Neuronal stem cell (in vitro differentiated cells): ENCODE data around the gene TFAM.
A peak's percentile ranks its signal among the peaks of the same experiment; 100 is the strongest.

Experiments used
- DNase-seq: peaks from one replicate; pipeline ENCODE4 v3.0.0-alpha.2; 2013; ENCODE audit warnings: low spot score
- H2AFZ ChIP-seq: one replicate; pipeline ENCODE4 v1.6.1; 2013; ENCODE audit warnings: mild to moderate bottlenecking, low read length, inconsistent platforms
- H2AK5ac ChIP-seq: 2 replicates; pipeline ENCODE4 v1.6.1; 2013; ENCODE audit warnings: low read depth, mild to moderate bottlenecking, inconsistent platforms, low read length, moderate library complexity, mixed read lengths
- H2BK120ac ChIP-seq: 2 replicates; pipeline ENCODE4 v1.6.1; 2013; ENCODE audit warnings: low read depth, mild to moderate bottlenecking, inconsistent platforms, low read length, moderate library complexity, mixed read lengths
- H2BK12ac ChIP-seq: one replicate; pipeline ENCODE4 v1.6.1; 2013; ENCODE audit warnings: low read length, inconsistent platforms
- H2BK15ac ChIP-seq: 2 replicates; pipeline ENCODE4 v1.6.1; 2013; ENCODE audit warnings: mild to moderate bottlenecking, low read length, inconsistent platforms, mixed read lengths
- H2BK5ac ChIP-seq: one replicate; pipeline ENCODE4 v1.6.1; 2013; ENCODE audit warnings: inconsistent platforms, mild to moderate bottlenecking, low read length, moderate library complexity
- H3K14ac ChIP-seq: one replicate; pipeline ENCODE4 v1.6.1; 2013; ENCODE audit warnings: low read length, inconsistent platforms
- H3K18ac ChIP-seq: 2 replicates; pipeline ENCODE4 v1.6.1; 2013; ENCODE audit warnings: low read length, inconsistent platforms
- H3K23ac ChIP-seq: 2 replicates; pipeline ENCODE4 v1.6.1; 2013; ENCODE audit warnings: low read depth, mild to moderate bottlenecking, mixed read lengths, low read length, inconsistent platforms; ENCODE audit not compliant: poor library complexity
- H3K27ac ChIP-seq: replicated peaks from 3 replicates; pipeline ENCODE4 v1.5.1; 2013; ENCODE audit warnings: low read length, inconsistent platforms
- H3K27me3 ChIP-seq, 3 experiments: 2 replicates each; pipeline ENCODE4 v1.6.1; 2013; ENCODE audit warnings: low read length in 3 of 3, mild to moderate bottlenecking in 2 of 3, inconsistent platforms in 1 of 3, low read depth in 1 of 3, mixed read lengths in 1 of 3, moderate library complexity in 1 of 3; ENCODE audit not compliant: control insufficient read depth in 3 of 3, insufficient read depth in 3 of 3
- H3K36me3 ChIP-seq, 2 donors: replicated peaks in 1 of 2; 2 replicates each; pipeline ENCODE4 v1.6.1; 2013; ENCODE audit warnings: low read length in 2 of 2; ENCODE audit not compliant: control insufficient read depth in 2 of 2, insufficient read depth in 2 of 2
- H3K4ac ChIP-seq: 2 replicates; pipeline ENCODE4 v1.6.1; 2013; ENCODE audit warnings: inconsistent platforms, mild to moderate bottlenecking, low read length, moderate library complexity
- H3K4me1 ChIP-seq, 2 donors: 1 replicate in 1 of 2; 2 replicates in 1 of 2; pipeline ENCODE4 v1.6.1; 2013; ENCODE audit warnings: low read length in 2 of 2, low read depth in 1 of 2; ENCODE audit not compliant: control insufficient read depth in 2 of 2, insufficient read depth in 1 of 2
- H3K4me2 ChIP-seq: one replicate; pipeline ENCODE4 v1.6.1; 2013; ENCODE audit warnings: mild to moderate bottlenecking, low read length, inconsistent platforms; ENCODE audit not compliant: insufficient read depth, poor library complexity, severe bottlenecking
- H3K4me3 ChIP-seq, 2 donors: 2 replicates each; pipeline ENCODE4 v1.5.1; 2013; ENCODE audit warnings: low read length in 2 of 2, mild to moderate bottlenecking in 2 of 2, inconsistent platforms in 1 of 2, moderate library complexity in 1 of 2
- H3K79me1 ChIP-seq: one replicate; pipeline ENCODE4 v1.6.1; 2013; ENCODE audit warnings: low read depth, mild to moderate bottlenecking, inconsistent platforms, low read length, moderate library complexity
- H3K9ac ChIP-seq: one replicate; pipeline ENCODE4 v1.6.1; 2013; ENCODE audit warnings: mild to moderate bottlenecking, low read depth, low read length, inconsistent platforms; ENCODE audit not compliant: poor library complexity
- H3K9me3 ChIP-seq, 2 donors: replicated peaks in 1 of 2; 2 replicates each; pipeline versions ENCODE3 to v1.6.1; 2013; ENCODE audit warnings: low read length in 2 of 2, mild to moderate bottlenecking in 2 of 2, inconsistent platforms in 1 of 2, low read depth in 1 of 2, mixed read lengths in 1 of 2, moderate library complexity in 1 of 2; ENCODE audit not compliant: control insufficient read depth in 2 of 2, insufficient read depth in 1 of 2
- H4K8ac ChIP-seq: one replicate; pipeline ENCODE4 v1.6.1; 2013; ENCODE audit warnings: low read depth, mild to moderate bottlenecking, inconsistent platforms, low read length, moderate library complexity
- H4K91ac ChIP-seq: one replicate; pipeline ENCODE4 v1.6.1; 2013; ENCODE audit warnings: low read length, low read depth, mild to moderate bottlenecking, inconsistent platforms; ENCODE audit not compliant: poor library complexity
- WGBS, 2 donors: extraction: QIAGEN DNeasy Blood & Tissue Kit; methylation state at CpG; one replicate each; pipeline ENCODE4 v1.1.7; 2013; ENCODE audit warnings: missing lambda C conversion rate in 2 of 2, mixed read lengths in 1 of 2; ENCODE audit not compliant: insufficient read length in 2 of 2, insufficient replicate concordance in 1 of 2; ENCODE audit errors: extremely low coverage in 2 of 2; 5-methylcytosine and 5-hydroxymethylcytosine counted together

TFAM gene

GRCh38 chr10:58440484-58440883 lies 55.3 kb downstream of the TFAM start:
- Histone ChIP-seq H3K18ac (no peak overlapping the region), H3K79me1 (no peaks in the 10 kb centered on the region), H3K9me3 (peaks cover 0 to 3% of the 10 kb centered on the region in 2 donors), H2AK5ac (no peak overlapping the region), H3K4me2 (no peak overlapping the region), H4K91ac (no peak overlapping the region), H3K27ac (no peak overlapping the region), H2BK15ac (no peak overlapping the region), H2BK120ac (no peak overlapping the region), H3K4me1 (no peaks in the 10 kb centered on the region), H4K8ac (no peak overlapping the region), H3K4ac (no peak overlapping the region), H3K9ac (no peak overlapping the region), H3K36me3 (no peaks in the 10 kb centered on the region), H3K4me3 (no peak overlapping the region), H2BK12ac (no peak overlapping the region), H2BK5ac (no peak overlapping the region), H2AFZ (no peak overlapping the region), H3K27me3 (no peaks in the 10 kb centered on the region), H3K14ac (no peak overlapping the region), H3K23ac (no peak overlapping the region)
- no peak for DNase-seq
- WGBS, 2 donors: no CpG with 5 or more reads among the region's 1 CpG

GRCh38 chr10:58444321-58444720 lies 59.1 kb downstream of the TFAM start:
- no peak overlapping the region for H2AK5ac ChIP-seq
- no peaks in the 10 kb centered on the region for H3K27me3 ChIP-seq
- H2BK12ac ChIP-seq: no peak overlapping the region
- H4K91ac ChIP-seq: no peak overlapping the region
- H3K27ac ChIP-seq: no peak overlapping the region
- no peak overlapping the region for H2BK120ac ChIP-seq
- no peaks in the 10 kb centered on the region for H3K4me1 ChIP-seq
- no peak for DNase-seq
- H3K14ac ChIP-seq: no peak overlapping the region
- H2AFZ ChIP-seq: no peak overlapping the region
- WGBS, 2 donors: no CpG with 5 or more reads among the region's 3 CpGs
- no peak overlapping the region for H3K18ac ChIP-seq
- no peak overlapping the region for H2BK5ac ChIP-seq
- no peak overlapping the region for H3K4ac ChIP-seq
- no peaks in the 10 kb centered on the region for H3K79me1 ChIP-seq
- H2BK15ac ChIP-seq: no peak overlapping the region
- H3K36me3 ChIP-seq: no peaks in the 10 kb centered on the region
- H3K9me3 ChIP-seq: peaks cover 0 to 3% of the 10 kb centered on the region in 2 donors
- H3K4me3 ChIP-seq: no peak overlapping the region
- no peak overlapping the region for H4K8ac ChIP-seq
- H3K9ac ChIP-seq: no peak overlapping the region
- H3K4me2 ChIP-seq: no peak overlapping the region
- H3K23ac ChIP-seq: no peak overlapping the region

- Histone ChIP-seq H3K27ac (no peak overlapping the region), H2BK120ac (no peak overlapping the region), H3K9me3 (peaks cover 0 to 1% of the 10 kb centered on the region in 2 donors), H3K4me3 (no peak overlapping the region), H3K4me2 (no peak overlapping the region), H3K23ac (no peak overlapping the region), H2AK5ac (no peak overlapping the region), H3K27me3 (no peaks in the 10 kb centered on the region), H4K8ac (no peak overlapping the region), H3K4ac (no peak overlapping the region), H4K91ac (no peak overlapping the region), H3K79me1 (no peaks in the 10 kb centered on the region), H2BK15ac (no peak overlapping the region), H2BK5ac (no peak overlapping the region), H2AFZ (no peak overlapping the region), H3K4me1 (no peaks in the 10 kb centered on the region), H2BK12ac (no peak overlapping the region), H3K18ac (no peak overlapping the region), H3K9ac (no peak overlapping the region), H3K36me3 (no peaks in the 10 kb centered on the region), H3K14ac (no peak overlapping the region)
- DNase-seq: no peak
- no CpG with 5 or more reads among the region's 6 CpGs for WGBS, 2 donors
Measured at GRCh38 chr10:58444876-58445275, 59.7 kb downstream of the TFAM start.

- Histone ChIP-seq H3K18ac (no peak overlapping the region), H3K4me1 (no peaks in the 10 kb centered on the region), H3K4ac (no peak overlapping the region), H3K23ac (no peak overlapping the region), H4K8ac (no peak overlapping the region), H2BK120ac (no peak overlapping the region), H3K79me1 (no peaks in the 10 kb centered on the region), H3K36me3 (no peaks in the 10 kb centered on the region), H3K9ac (no peak overlapping the region), H3K4me2 (no peak overlapping the region), H2AK5ac (no peak overlapping the region), H2AFZ (no peak overlapping the region), H3K27ac (no peak overlapping the region), H3K4me3 (peak overlapping the region in 1 of 2 donors; percentile 28), H4K91ac (no peak overlapping the region), H3K9me3 (no peaks in the 10 kb centered on the region), H3K27me3 (no peaks in the 10 kb centered on the region), H3K14ac (no peak overlapping the region), H2BK5ac (no peak overlapping the region), H2BK15ac (no peak overlapping the region), H2BK12ac (no peak overlapping the region)
- no peak for DNase-seq
- no CpG with 5 or more reads among the region's 31 CpGs for WGBS, 2 donors
Measured at GRCh38 chr10:58448121-58448935, 63.1 kb downstream of the TFAM start.
